Subcutaneous adipose tissue (tissue), 4 donors: ENCODE data around the gene NIPA2. TPM values are rescaled to one million over a fixed set of nuclear protein-coding genes. Genes with fewer than 3 reads are reported as not detected.

ENCODE experiments used
- CTCF ChIP-seq: fragments of 450-650 bp; IDR thresholded peaks from one replicate; pipeline ENCODE4 v1.5.1; 2016; ENCODE audit warnings: low read depth, mild to moderate bottlenecking, control low read depth, antibody characterized with exemption, moderate library complexity
- total RNA-seq, 4 donors: library from RNA; depleted of rRNA; stranded (reverse); fragments of >200 nt; gene quantifications; one replicate each; pipeline ENCODE4 v1.1.0, GENCODE V29; 2016

The NIPA2 gene
- total RNA-seq, 4 donors from 2014 or later, result 38.8 to 55.4 (median 40.5) TPM

DNA sequence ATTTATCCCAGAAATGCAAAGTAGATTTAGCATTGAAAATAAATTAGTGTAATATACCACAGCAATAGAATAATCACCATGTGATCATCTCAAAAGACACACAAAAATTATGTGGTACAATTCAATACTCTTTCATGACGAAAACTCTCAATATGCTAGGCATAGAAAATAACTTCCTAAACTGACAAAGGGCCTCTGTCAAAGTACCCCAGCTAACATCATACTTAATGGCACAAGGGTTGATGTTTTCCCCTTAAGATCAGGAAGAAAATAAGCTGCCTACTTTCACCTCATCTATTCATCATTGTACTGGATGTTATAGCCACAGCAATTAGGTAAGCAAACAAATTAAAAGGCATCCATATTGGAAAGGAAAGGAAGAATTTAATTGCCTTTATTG, 22.7 kb upstream of the NIPA2 start:
- TF ChIP-seq CTCF, result no peak

DNA sequence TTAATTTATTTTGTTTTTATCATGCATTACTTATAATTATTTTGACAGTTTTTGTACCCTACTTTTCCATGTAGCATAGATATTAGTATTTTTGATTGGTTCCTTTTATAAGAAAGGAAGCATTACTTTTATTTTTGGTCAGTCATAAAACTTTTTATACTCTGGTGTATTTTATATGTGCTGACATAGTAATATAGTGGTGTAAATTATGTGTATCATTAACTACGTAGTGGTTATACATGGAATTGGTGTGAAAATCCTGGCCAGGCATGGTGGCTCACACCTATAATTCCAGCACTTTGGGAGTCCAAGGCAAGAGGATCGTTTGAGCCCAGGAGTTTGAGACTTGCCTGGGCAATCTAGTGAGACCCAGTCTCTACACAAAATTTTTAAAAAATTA, 18.8 kb upstream of the NIPA2 start:
- no peak for TF ChIP-seq CTCF

- no peak for TF ChIP-seq CTCF
Measured at GRCh38 chr15:22823495-22824128, 14.9 kb upstream of the NIPA2 start.

DNA sequence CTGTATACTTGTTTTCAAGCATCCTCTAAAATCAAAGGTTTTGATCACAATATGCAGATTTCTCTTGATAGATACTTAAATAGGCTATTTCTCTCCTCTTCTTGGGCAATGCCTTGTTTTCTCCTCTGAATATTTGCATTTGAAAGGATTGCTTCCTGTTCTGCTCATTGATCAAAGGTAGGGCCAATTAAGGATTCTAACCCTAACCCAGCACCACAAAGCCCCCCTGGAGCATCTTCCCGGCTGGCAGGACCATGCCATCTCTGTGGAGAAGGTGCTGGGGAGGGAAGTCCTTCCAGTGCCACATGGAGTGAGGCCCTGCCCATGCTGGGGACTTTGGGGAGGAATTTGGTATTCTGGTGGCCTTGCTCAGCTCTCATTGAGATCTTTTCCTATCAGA, 11.3 kb upstream of the NIPA2 start:
- TF ChIP-seq CTCF, result no peak

GRCh38 chr15:22831473-22831872, 7.0 kb upstream of the NIPA2 start:
- TF ChIP-seq CTCF, result no peak

- TF ChIP-seq CTCF, result no peak
Measured at GRCh38 chr15:22839046-22839695, 705 bp downstream of the NIPA2 start.

DNA sequence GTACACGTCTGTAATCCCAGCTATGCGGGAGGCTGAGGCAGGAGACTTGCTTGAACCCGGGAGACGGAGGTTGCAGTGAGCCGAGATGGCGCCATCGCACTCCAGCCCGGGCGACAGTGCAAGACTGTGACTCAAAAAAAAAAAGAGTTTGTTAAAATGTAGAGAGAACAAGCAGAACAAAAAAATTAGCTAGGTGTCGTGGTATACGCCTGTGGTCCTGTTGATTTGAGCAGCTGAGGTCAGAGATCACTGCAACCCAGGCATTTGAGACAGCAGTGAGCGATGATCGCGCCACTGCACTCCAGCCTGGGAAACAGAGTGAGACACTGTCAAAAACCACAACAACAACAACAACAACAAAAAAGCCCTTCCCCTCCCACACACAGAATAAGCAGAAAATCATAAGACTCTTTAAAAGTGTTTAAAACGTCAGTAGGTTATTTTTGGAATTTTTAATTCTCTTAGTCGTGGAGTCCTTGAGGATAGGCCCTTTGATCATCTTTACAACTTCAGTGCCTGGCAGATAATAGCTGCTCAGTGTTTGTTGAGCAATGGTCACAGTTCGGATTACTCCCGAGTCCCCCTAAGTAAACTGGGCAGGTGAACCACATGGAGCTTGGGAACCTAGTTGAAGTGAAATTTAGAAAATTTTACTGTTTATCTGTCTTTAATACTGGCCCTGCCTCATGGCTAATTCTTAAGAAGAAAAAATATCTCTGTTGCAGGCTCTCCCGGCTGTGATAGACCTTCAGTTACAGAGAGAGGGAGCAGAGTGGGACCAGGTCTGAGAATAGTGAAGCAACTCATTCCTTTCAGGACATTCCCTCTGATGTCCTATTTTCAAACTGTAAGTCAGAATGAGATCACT, 6.2 kb downstream of the NIPA2 start:
- TF ChIP-seq CTCF, result no peak
